D721Med (cell line): ENCODE measurements around the gene MPV17L.
"Not testable (repeated sequence)": the region's sequence is repeated elsewhere in the genome, so short reads cannot be mapped to it uniquely, and the experiment has no call there.

Experiments used
- DNase-seq: peaks from one replicate; pipeline ENCODE4 v3.0.0; 2011; ENCODE audit warnings: low spot score; ENCODE audit not compliant: insufficient read length
- FAIRE-seq: peaks from 2 replicates; lab custom pipeline; 2011; peaks lifted over from hg19 to GRCh38; lab: Jason Lieb, UNC
- CTCF ChIP-seq: IDR thresholded peaks from 2 replicates; pipeline ENCODE4 v1.5.1; 2012; ENCODE audit warnings: mild to moderate bottlenecking, control low read depth; ENCODE audit not compliant: insufficient read depth; ENCODE audit errors: missing control alignments

Gene MPV17L

DNA sequence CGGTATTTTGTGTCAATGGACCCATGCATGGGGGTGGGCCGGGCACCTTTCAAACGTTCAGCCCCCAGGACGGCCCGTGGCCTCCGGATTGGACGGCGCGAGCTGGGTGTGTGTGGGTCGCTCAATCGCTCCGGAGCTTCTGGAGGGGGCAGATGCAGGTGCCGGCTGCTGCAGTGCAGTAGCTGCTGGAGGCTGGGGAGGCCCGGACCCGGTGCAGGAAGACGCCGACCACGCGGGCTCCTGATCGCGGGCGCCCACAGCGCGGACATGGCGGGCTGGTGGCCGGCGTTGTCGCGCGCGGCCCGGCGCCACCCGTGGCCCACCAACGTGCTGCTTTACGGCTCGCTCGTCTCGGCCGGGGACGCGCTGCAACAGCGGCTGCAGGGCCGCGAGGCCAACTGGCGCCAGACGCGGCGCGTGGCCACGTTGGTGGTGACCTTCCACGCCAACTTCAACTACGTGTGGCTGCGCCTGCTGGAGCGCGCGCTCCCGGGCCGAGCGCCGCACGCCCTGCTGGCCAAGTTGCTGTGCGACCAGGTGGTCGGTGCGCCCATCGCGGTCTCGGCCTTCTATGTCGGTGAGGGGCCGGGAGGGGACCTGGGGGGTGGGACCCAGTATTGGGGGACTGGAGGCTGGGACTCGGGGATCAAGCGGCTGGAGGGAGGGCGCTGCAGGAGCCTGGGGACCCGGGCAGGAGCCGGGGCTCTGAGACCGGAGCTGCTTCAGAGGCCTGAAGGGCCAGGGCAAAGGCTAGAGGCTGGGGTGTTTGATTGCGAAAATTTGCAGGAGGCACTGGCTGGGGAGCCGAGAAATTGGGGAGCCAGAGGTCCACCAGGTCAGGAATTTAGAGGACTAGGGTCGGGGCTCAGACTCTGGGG is at the start of gene MPV17L:
Gene MPV17L, plus strand, starts transcription at position 124 of the 878 bp plus-strand sequence. Its CDS starts 144 bp downstream, at position 268.
- not testable (repeated sequence) for FAIRE-seq
- DNase-seq: peak; percentile 49

DNA sequence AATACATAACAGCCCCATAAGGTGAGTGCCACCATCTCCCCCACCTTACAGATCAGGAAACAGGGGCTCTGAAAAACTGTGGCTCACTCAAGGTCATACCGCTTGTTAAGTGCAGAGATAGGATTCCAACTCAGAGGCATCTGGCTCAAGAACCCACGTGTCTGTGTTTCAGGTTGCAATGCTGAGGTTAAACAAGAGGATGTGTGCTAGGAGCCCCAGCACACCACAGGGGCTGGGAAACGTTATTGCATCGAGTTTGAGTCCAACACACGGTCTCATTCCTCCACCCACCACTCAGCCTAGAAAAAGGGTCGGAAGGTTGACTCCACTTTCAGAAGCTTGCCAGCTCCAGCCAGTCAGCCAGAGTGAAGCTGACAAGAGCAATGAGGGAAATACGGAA is 46.8 kb upstream of the MPV17L start:
- not testable (repeated sequence) for FAIRE-seq, DNase-seq

DNA sequence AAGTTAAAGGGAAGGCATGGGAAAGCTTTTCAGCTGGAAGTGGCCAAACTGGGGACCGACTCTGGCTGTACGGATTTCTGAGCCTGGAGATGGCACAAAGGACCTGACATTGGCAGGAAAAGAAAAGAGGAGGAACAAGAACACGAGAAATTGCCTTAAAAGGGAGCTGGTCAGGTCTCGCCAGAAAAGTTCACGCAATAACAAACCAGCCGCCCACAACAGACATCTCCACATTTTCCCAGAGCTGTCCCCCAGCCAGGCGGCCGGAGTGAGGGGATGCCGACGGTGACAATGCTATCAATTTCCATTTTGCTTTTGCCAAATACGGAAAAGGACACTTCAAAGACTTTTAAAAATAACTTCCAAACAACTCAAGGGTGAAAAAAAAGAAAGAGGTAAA is 44.3 kb upstream of the MPV17L start:
- DNase-seq: not testable (repeated sequence)

DNA sequence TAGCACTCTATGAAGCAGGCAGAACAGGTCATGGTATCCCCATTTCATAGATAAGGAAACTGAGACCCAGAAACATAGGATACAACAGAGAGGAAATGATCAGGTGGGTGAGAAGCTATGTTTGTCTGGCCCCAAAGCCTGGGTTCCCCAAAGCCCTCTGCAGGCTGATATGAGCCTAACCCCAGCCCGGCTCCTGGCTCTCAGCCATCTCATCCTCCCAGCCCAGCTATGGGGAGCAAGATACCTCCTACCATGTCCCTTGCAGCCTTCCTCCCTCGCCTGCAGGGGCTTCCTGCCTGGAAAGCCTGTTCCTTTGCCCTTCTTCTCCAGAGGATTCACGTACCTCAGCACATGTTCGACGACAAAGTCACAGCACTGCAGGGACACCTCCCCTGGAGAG is 43.8 kb upstream of the MPV17L start:
- DNase-seq, FAIRE-seq: not testable (repeated sequence)

More for the DNA sequence above, 44.3 kb upstream of the MPV17L start:
- not testable (repeated sequence) for FAIRE-seq

DNA sequence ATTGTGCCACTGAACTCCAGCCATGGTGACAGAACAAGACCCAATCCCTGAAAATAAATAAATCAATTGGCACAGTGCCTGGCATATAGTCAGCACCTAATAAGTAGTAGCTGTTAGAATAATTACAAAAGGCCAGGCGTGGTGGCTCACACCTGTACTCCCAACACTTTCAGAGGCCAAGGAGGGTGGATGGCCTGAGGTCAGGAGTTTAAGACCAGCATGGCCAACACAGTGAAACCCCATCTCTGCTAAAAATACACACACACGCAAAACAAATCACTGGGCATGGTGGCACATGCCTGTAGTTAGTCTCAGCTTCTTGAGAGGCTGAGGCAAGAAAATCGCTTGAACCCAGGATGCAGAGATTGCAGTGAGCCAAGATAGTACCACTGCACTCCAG is 42.7 kb upstream of the MPV17L start:
- FAIRE-seq: not testable (repeated sequence)

GRCh38 chr16:15354846-15355245 is 40.7 kb upstream of the MPV17L start:
- DNase-seq, FAIRE-seq: not testable (repeated sequence)

More for the DNA sequence above, 42.7 kb upstream of the MPV17L start:
- DNase-seq: not testable (repeated sequence)

DNA sequence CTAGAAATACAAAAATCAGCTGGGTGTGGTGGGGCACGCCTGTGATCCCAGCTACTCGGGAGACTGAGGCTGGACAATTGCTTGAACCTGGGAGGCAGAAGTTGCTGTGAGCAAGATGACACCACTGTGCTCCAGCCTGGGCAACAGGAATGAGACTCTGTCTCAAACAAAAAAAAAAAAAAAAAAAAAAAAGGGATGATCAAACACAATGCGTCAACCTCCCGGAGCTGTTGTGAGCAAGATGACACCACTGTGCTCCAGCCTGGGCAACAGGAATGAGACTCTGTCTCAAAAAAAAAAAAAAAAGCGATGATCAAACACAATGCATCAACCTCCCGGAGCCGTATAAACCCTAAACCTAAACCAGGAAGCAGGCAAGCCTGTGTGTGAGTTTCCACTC is 38.1 kb upstream of the MPV17L start:
- not testable (repeated sequence) for DNase-seq, FAIRE-seq

DNA sequence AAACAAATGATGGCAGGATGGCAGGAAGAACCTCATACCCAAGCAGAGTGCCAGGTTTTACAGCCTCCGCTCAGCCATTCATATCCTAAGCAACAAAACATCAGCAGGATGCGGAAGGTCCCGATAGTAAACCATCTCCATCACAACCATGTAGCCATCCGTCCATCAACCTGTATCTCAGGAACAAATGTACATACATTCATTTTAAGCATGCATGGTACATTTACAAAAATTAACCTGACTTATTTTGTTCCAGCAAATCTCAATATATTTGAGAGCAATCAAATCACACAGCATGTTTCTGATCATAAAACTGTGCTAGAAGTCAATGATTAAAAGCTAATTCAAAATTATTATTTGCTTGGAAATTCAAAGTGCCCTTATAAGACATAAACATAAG is 17.4 kb upstream of the MPV17L start, which contains the start of gene NPIPA5:
Gene NPIPA5, minus strand, starts transcription at position 101 of the 400 bp plus-strand sequence. Its CDS starts 0 bp downstream, at position 101.
- DNase-seq, FAIRE-seq: not testable (repeated sequence)

DNA sequence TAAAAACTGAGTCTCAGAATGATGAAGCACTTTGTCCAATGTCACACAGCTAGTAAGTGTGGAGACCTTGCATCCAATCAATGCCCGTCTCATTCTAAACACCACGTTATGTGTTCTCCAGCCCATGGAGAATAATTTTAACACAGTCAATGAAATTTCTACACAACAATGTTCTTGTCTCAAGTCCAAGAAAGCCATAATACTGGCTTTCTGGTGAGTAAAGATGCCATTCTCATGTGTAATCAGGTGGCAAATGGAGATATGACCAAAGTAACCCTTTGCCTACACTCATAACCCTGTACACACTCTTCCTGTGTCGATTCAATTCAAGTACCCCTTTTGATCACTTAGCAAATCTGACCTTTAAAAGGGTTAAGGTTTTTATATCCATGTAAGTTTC is 12.7 kb upstream of the MPV17L start:
- not testable (repeated sequence) for FAIRE-seq, DNase-seq

- DNase-seq, FAIRE-seq: not testable (repeated sequence)
These were observed 7.5 kb upstream of the MPV17L start for GRCh38 chr16:15388060-15388459.

DNA sequence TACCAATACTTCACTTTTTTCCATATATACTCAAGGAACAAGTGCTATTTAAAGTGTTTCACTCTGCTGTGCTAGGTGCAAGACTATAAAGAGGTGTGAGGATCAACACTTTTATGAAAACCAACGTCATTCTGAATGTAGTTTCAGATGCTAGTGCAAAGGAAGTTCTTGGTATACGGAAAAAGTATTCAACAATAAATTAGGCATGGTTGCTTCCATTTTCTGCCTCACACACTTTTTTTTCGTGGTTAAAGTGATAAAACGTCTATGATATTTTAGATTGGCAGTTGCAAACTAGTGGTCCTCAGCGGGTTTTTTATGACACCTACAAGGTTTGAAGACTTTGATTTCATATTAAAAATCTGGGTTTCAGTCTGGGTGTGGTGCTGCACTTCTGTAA is 5.6 kb upstream of the MPV17L start:
- not testable (repeated sequence) for FAIRE-seq

DNA sequence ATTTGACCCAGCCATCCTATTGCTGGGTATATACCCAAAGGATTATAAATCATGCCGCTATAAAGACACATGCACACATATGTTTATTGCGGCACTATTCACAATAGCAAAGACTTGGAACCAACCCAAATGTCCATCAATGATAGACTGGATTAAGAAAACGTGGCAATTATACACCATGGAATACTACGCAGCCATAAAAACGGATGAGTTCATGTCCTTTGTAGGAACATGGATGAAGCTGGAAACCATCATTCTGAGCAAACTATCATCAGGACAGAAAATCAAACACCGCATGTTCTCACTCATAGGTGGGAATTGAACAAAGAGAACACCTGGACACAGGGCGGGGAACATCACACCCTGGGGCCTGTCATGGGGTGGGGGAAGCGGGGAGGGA is 2.5 kb upstream of the MPV17L start:
- DNase-seq, FAIRE-seq: not testable (repeated sequence)

More for the DNA sequence above, 5.6 kb upstream of the MPV17L start:
- DNase-seq: not testable (repeated sequence)

DNA sequence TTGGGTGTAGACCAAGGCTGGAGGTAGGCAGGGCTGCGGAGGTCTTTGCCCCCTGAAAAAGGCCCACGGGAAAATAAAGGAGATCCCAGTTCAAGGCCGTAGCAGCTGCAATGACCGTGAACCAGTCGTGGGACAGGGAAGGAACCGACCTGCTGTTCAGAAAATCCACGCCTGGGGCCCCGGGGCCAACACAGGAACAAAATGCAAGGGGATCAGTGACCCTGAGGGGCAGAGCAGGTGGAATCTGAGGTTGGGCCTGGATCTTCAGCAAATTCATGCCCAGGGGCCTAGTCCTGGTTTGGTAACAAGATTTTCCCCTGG is 915 bp downstream of the MPV17L start:
- DNase-seq, FAIRE-seq: not testable (repeated sequence)

DNA sequence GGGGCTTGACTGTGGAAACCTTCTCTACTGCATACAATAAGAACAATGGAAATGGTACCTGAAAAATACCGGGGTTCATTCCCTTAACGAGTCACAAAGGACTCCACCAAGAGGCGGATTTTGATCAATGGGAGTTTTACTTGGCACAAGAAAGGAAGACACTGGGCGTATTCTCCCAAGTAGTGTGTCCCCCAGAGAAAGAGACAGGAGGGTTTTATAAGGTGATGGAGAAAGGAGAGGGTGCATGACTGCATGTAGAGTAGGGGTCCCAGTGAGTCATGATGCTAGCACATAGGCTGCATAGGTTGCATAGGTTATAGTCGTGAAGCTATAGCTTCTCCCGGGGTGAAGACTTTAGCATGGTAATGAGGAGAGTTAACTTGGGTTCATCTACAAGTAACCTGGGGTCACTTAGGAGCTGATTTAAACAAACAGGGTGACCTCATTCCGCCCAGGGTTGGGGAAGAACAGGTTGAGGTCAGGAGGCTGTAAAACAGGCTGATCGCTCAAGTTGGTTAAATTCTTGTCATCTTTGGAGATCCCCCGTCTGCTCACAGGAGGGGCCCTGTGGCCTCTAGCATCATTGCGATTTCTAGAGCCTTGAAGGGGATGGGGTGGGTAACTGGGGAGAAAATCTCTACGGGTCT is 1.5 kb downstream of the MPV17L start:
- TF ChIP-seq CTCF: no peak
- DNase-seq (no peak), FAIRE-seq (no peak)
